Activated T-cell treated with anti-CD3 and anti-CD28 coated beads, Interleukin-2, amount 50 U/mL, for 24 hours (primary cell): ENCODE results near the gene PRXL2A.
"Not testable (repeated sequence)": the region's sequence is repeated elsewhere in the genome, so short reads cannot be mapped to it uniquely, and the experiment has no call there.

ENCODE experiments used
- DNase-seq: peaks from one replicate; pipeline ENCODE4 v3.0.0-alpha.2; 2020
- H3K27ac Mint-ChIP-seq: 2 replicates; pipeline ENCODE4 v1.8.0; 2020; ENCODE audit warnings: mild to moderate bottlenecking, mixed read lengths
- H3K27me3 Mint-ChIP-seq: 2 replicates; pipeline ENCODE4 v1.8.0; 2020; ENCODE audit warnings: mixed read lengths
- H3K36me3 Mint-ChIP-seq: 2 replicates; pipeline ENCODE4 v1.8.0; 2020; ENCODE audit warnings: low read depth, mixed read lengths
- H3K4me1 Mint-ChIP-seq: 2 replicates; pipeline ENCODE4 v1.8.0; 2020; ENCODE audit warnings: low read depth, mixed read lengths
- H3K4me3 Mint-ChIP-seq: 2 replicates; pipeline ENCODE4 v1.8.0; 2020; ENCODE audit warnings: mild to moderate bottlenecking, moderate library complexity, mixed read lengths
- H3K9me3 Mint-ChIP-seq: 2 replicates; pipeline ENCODE4 v1.8.0; 2020; ENCODE audit warnings: mixed read lengths

Gene PRXL2A

DNA sequence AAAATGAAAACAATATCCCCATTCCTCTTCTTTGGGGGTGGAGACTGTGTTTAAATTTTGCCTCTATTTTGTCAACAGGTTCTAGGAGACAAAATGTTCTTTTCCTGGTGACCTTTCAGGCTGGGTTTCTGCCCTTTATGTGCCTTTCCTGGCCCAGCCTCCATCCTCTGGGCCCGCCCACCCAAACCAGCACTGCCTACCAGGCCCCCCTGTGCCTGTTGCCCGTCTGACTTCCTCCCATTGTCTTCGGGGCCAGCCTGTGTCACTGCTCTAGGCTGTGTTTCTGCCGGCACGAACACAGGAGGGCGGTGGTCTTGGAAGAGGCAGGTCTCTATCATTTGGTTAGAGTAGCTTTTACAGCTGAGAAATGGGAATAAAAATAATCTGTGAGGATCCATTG lies 59.7 kb downstream of the PRXL2A start:
- H3K27ac Mint-ChIP-seq, result peak overlapping the region; percentile 95
- H3K4me1 Mint-ChIP-seq, result peaks cover 98% of the 10 kb centered on the region
- no peaks in the 10 kb centered on the region for H3K9me3 Mint-ChIP-seq
- H3K36me3 Mint-ChIP-seq, result peaks cover 53% of the 10 kb centered on the region
- H3K27me3 Mint-ChIP-seq, result no peaks in the 10 kb centered on the region
- DNase-seq, result peak; percentile 69
- H3K4me3 Mint-ChIP-seq, result peak overlapping the region; percentile 55

DNA sequence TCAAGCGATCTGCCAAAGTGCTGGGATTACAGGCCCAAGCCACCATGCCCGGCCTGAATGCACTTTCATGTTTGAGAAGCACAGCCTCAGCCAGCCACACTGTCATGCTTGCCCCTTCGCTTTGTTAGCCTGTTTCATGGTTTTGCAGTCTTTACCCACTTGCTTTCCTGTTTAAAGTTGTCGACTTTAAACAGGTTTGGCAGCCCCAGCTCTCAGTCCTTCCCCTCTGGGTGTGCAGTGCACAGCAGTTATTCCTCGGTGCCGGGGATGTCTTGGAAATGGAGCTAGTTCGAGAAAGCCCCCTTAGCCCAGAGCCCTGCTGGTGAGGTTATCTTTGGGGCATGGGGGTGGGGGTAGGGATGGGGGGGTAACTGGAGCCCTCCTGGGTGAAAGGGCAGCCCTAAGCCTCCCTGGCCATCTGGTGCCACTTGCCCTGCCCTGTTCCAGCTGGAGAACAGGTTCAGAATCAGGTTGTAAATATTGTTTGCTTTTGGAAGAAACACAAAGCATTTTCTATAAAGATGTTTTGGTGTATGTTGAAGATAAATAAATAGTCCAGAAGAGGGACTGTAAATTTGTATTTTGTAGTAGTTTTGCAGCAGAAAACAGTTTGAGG lies 60.6 kb downstream of the PRXL2A start:
- H3K4me3 Mint-ChIP-seq, result peak overlapping the region; percentile 55
- DNase-seq, result no peak
- no peaks in the 10 kb centered on the region for H3K27me3 Mint-ChIP-seq
- H3K4me1 Mint-ChIP-seq, result peaks cover 98% of the 10 kb centered on the region
- peak overlapping the region; percentile 95 for H3K27ac Mint-ChIP-seq
- no peaks in the 10 kb centered on the region for H3K9me3 Mint-ChIP-seq
- peaks cover 56% of the 10 kb centered on the region for H3K36me3 Mint-ChIP-seq

DNA sequence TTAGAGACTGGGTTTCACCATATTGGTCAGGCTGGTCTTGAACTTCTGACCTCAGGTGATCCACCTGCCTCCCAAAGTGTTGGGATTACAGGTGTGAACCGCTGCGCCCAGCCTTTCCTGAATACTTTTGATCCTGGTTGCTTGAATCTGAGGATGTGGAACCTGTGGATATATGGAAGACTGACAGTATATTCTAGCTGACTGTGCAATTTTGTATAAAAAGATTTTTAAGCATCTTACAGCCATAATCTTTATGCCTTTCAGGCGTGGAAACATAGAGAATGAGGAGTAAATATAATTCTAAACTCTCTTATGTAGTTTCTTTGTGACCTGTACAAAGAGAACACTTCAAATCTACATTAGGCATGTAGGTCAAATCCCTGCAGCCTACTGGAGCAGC lies 61.9 kb downstream of the PRXL2A start:
- H3K9me3 Mint-ChIP-seq, result no peaks in the 10 kb centered on the region
- H3K4me3 Mint-ChIP-seq, result peak overlapping the region; percentile 1
- peaks cover 97% of the 10 kb centered on the region for H3K4me1 Mint-ChIP-seq
- peak overlapping the region; percentile 95 for H3K27ac Mint-ChIP-seq
- DNase-seq, result no peak
- H3K36me3 Mint-ChIP-seq, result peaks cover 57% of the 10 kb centered on the region
- no peaks in the 10 kb centered on the region for H3K27me3 Mint-ChIP-seq

DNA sequence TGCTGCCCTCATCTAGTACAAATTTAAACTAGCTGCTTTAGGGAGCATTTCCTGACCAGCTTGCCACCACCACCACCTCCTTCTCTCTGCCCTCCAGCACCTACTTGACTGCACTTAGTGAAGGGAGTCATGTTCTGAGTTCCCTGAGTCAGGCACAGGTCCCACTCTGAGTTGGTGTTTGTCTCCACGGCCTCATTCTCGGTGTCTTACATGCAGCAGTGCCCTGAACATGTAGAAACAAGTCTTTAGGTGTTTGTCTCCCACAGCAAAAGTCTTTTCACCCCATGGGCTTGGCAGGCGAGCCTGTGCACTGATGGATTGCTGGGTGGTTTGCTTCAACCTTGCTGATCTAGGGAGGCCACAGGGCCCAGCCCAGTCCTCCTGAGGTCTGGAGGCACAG lies 62.6 kb downstream of the PRXL2A start:
- Mint-ChIP-seq H3K36me3 (peaks cover 61% of the 10 kb centered on the region), H3K4me1 (peaks cover 96% of the 10 kb centered on the region), H3K9me3 (no peaks in the 10 kb centered on the region), H3K27me3 (no peaks in the 10 kb centered on the region), H3K27ac (peak overlapping the region; percentile 95), H3K4me3 (peak overlapping the region; percentile 50)
- DNase-seq, result peak; percentile 58

DNA sequence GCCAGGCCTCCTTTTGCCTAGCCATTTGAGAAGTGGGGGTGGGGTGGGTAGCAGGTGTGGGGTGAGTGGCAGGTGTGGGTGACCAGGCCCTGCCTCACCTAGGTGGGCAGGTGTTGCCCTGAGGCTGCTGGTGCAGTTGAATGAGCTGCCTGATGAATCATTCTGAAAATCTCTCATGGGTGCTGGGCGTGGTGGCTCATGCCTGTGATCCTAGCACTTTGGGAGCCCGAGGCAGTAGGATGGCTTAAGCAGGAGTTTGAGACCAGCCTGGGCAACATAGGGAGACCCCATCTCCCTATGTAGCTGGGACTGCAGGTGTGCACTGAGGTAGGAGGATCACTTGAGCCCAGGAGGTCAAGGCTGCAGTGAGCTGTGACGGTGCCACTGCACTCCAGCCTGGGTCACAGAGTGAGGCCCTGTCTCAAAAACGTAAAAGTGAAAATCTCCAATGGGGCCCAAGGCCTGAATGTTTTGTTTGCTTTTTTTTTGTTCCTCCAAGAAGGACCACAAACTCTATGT lies 63.4 kb downstream of the PRXL2A start:
- Mint-ChIP-seq H3K9me3 (no peaks in the 10 kb centered on the region), H3K27ac (peak overlapping the region; percentile 95), H3K36me3 (peaks cover 64% of the 10 kb centered on the region), H3K4me3 (peak overlapping the region; percentile 50), H3K4me1 (peaks cover 92% of the 10 kb centered on the region), H3K27me3 (no peaks in the 10 kb centered on the region)
- DNase-seq, result peak; percentile 73

DNA sequence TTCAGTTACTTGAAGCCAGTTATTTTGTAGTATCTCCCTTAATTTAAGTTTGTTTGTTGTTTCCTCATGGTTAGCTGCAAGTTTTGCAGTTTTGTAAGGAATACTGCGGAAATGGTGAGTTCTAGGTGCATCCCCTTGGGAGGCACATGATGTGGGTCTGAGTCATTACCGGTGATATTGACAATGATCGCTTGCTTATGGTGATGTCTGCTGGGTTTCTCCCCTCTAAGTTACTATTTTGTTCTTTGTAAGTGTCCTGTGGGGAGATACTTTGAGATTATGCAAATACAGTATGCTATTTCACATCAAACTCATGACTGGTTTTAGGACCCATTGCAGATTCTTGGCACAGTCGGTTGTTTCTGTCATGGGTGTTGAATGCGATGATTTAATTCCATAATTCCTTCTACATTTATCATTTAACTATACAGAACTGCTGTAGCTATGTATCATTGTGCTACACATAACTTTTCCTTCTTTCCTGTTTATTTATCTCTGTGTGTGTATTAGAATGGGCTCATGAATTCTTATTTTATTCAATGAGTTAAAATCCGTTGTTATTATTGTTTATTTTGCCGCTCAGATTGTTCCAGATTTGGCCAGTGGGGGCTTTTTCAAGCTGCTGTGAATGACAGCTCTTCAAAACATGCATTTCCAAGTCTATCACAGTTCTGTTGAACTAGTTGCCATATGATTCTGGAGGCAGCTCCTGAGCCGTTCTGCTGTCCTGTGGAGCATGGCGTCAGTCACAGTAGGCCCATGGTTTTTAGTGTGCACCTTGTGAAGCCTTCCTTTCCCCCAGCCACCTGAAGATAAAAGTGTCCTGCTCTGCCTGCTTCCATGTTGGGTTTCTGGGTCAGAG lies 64.1 kb downstream of the PRXL2A start:
- peak; percentile 33 for DNase-seq
- H3K4me1 Mint-ChIP-seq, result peaks cover 92% of the 10 kb centered on the region

DNA sequence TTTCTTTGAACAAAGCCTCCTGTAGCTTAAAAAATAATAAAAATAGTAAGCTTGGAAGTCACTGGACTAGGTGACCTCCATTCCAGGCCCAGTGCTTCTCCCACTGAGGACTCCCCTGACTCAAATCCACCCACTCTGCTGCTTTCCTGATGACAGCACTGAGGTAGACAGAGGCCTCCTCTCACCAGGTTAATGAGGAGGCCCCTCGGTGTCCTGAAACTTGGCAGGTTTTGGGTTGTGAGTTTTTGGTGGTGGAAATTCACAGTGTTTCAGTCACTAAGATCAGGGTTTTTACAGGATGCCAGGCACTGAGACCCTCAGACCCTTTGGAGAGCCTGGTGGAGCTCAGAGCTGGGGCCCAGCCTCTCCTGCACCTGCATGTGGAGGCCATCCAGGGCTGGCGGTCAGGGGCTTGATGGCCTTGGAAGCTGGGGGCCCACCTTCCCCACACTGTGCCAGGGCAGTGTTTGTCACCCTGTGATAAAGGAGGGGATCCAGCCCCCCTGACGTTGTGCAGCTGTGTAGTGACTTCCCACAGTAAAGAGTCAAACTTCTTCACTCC lies 64.8 kb downstream of the PRXL2A start:
- H3K9me3 Mint-ChIP-seq, result no peaks in the 10 kb centered on the region
- DNase-seq, result peak; percentile 47
- H3K4me3 Mint-ChIP-seq, result peak overlapping the region; percentile 50
- H3K27ac Mint-ChIP-seq, result peak overlapping the region; percentile 95
- no peaks in the 10 kb centered on the region for H3K27me3 Mint-ChIP-seq
- H3K4me1 Mint-ChIP-seq, result peaks cover 92% of the 10 kb centered on the region
- peaks cover 75% of the 10 kb centered on the region for H3K36me3 Mint-ChIP-seq

More for the DNA sequence above, 64.1 kb downstream of the PRXL2A start:
- peaks cover 71% of the 10 kb centered on the region for H3K36me3 Mint-ChIP-seq
- peak overlapping the region; percentile 95 for H3K27ac Mint-ChIP-seq
- H3K9me3 Mint-ChIP-seq, result no peaks in the 10 kb centered on the region
- no peaks in the 10 kb centered on the region for H3K27me3 Mint-ChIP-seq
- H3K4me3 Mint-ChIP-seq, result peak overlapping the region; percentile 50

DNA sequence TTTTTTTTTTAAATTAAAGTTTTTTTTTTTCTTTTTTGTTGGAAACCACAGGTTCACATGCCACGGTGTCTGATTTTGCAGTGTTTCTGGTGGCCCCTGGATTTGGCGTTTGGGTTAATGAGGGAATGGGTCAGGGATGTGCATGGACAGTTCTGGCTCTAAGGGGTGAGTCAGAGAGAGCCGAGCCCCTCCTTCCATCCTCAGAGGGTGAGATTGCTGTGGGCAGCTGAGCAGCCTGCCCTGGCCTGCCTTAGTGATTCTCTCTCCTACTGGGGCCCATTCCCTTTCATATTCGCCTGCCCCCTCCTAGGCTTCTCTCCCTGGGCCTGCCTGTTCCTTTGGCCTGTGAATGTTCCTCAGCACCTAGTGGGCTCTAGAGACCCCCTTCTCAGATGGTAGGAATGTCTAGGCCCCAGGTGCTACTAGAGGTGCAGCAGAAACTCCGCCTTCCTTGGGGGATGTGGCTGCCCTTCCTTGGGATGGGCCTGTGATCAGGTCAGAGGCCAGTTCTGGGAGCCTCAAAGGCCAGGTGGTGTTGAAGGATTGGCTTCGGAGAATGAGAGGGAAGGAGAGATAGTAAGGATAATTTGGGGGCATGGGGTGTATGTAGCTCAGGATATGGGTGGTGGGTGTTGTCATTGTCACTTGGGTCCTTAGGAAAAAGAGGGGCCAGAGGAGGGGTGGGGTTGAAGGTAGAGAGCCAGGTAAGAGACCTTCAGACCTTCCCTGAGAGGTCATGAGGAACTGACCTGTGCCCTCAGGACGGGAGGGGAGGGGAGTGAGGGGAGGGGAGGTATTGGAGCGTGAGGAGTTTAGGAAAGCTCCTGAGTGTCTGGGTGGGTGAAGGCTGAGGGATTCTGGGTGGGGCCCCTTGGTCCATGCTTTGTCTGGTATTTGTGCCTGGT lies 65.6 kb downstream of the PRXL2A start:
- Mint-ChIP-seq H3K9me3 (no peaks in the 10 kb centered on the region), H3K27ac (peak overlapping the region; percentile 95), H3K4me1 (peaks cover 92% of the 10 kb centered on the region), H3K36me3 (peaks cover 76% of the 10 kb centered on the region), H3K27me3 (no peaks in the 10 kb centered on the region), H3K4me3 (peak overlapping the region; percentile 50)
- peak; percentile 38 for DNase-seq

DNA sequence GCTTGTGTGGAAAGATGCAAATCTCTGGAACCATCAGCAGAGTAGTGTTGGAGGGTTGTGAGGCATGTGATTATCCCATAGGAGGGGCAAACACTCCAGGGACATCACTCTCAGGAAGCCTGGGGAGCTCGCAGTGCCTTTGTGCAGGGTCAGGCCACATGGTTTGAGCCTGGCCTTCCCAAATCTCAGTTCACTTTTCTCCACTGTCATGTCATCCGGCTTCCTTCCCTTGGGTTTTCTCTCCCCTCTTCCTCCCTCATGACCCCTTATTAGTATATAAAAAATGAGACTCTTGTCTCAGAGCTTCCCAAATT lies 66.2 kb downstream of the PRXL2A start:
- Mint-ChIP-seq H3K27ac (peak overlapping the region; percentile 95), H3K9me3 (no peaks in the 10 kb centered on the region), H3K4me1 (peaks cover 86% of the 10 kb centered on the region), H3K27me3 (no peaks in the 10 kb centered on the region), H3K4me3 (peak overlapping the region; percentile 0), H3K36me3 (peaks cover 71% of the 10 kb centered on the region)
- no peak for DNase-seq

DNA sequence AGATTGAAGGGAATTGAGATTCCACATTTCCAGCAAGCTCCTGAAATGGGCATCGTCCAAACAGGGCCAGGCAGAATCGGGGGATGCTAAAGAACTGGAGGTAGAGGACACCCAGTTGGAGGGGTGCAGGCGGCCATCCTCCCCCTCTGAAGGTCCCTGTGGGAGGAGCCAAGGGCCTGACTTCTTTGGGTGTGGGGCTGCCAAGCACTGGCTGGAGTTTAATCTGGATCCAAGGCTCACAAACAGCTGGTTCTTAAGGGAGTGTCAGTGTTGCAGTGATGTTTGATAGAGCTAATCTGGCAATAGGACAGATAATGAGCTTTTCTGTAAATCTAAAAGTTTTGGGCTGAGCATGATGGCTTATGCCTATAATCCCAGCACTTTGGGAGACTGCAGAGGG lies 66.6 kb downstream of the PRXL2A start:
- Mint-ChIP-seq H3K27ac (peak overlapping the region; percentile 95), H3K9me3 (no peaks in the 10 kb centered on the region), H3K4me1 (peaks cover 84% of the 10 kb centered on the region), H3K36me3 (peaks cover 69% of the 10 kb centered on the region), H3K4me3 (peak overlapping the region; percentile 0), H3K27me3 (no peaks in the 10 kb centered on the region)
- peak; percentile 25 for DNase-seq

DNA sequence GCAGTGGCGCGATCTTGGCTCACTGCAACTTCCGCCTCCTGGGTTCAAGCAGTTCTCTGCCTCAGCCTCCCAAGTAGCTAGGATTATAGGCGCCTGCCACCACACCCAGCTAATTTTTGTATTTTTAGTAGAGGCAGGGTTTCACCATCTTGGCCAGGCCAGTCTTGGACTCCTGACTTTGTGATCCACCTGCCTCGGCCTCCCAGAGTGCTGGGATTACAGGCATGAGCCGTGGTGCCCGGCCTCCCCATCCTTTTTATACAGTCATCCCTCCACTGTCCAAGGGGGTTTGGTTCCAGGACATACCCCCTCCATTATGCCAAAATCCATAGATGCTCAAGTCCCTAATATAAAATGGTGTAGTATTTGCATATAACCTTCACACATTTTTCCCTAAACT lies 67.3 kb downstream of the PRXL2A start:
- DNase-seq, result peak; percentile 18
- H3K4me1 Mint-ChIP-seq, result peaks cover 82% of the 10 kb centered on the region
- H3K27me3 Mint-ChIP-seq, H3K4me3 Mint-ChIP-seq, H3K9me3 Mint-ChIP-seq: not testable (repeated sequence)
- peaks cover 68% of the 10 kb centered on the region for H3K36me3 Mint-ChIP-seq
- H3K27ac Mint-ChIP-seq, result peak overlapping the region; percentile 72

DNA sequence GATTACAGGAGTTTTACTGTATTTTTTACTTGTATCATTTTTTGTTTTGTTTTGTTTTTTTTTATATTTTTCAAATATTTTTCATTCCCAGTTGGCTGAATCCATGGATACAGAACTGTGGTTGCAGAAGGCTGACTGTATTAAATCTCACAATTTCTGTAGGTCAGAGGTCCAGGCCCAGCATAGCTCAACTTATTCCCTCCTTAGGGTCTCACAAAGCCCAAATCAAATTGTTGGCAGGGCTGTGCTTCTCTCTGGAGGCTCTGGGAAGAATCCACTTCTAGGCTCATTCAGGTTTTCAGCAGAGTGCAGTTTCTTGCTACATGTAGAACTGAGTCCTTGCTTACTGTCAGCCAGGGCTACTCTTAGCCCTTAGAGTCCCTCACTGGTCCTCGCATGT lies 68.3 kb downstream of the PRXL2A start:
- Mint-ChIP-seq H3K27ac (peak overlapping the region; percentile 83), H3K27me3 (no peaks in the 10 kb centered on the region), H3K4me1 (peaks cover 81% of the 10 kb centered on the region), H3K4me3 (no peak overlapping the region), H3K9me3 (no peaks in the 10 kb centered on the region), H3K36me3 (peaks cover 66% of the 10 kb centered on the region)
- DNase-seq, result peak; percentile 23

DNA sequence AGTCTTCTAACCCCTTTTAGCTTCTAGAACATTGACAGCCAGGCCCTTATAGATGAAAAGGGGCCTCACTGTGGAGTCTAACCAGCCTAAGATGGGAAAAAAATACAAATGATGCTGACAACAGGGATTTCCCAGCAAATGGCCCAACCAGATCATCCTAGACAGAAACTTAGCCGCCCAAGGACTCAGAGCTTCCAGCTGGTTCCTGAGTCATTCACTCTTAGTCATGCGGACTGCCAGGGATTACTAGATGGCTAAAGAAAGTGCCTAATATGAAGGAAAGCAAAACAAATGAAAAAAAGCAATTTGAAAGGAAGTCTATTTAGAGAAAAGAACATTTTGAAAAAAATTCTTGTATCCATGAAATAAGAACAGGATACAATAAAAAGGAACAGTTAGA lies 69.5 kb downstream of the PRXL2A start:
- Mint-ChIP-seq H3K27me3 (no peaks in the 10 kb centered on the region), H3K9me3 (no peaks in the 10 kb centered on the region), H3K4me1 (peaks cover 75% of the 10 kb centered on the region), H3K36me3 (peaks cover 64% of the 10 kb centered on the region), H3K4me3 (peak overlapping the region; percentile 4), H3K27ac (peak overlapping the region; percentile 83)
- peak; percentile 26 for DNase-seq

DNA sequence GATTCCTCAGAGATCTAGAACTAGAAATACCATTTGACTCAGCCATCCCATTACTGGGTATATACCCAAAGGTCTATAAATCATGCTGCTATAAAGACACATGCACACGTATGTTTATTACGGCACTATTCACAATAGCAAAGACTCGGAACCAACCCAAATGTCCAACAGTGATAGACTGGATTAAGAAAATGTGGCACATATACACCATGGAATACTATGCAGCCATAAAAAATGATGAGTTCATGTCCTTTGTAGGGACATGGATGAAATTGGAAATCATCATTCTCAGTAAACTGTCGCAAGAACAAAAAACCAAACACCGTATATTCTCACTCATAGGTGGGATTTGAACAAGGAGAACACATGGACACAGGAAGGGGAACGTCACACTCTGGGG lies 72.0 kb downstream of the PRXL2A start:
- H3K36me3 Mint-ChIP-seq, result peaks cover 57% of the 10 kb centered on the region
- H3K4me3 Mint-ChIP-seq, H3K9me3 Mint-ChIP-seq, DNase-seq, H3K27me3 Mint-ChIP-seq: not testable (repeated sequence)
- peak overlapping the region; percentile 80 for H3K27ac Mint-ChIP-seq
- peaks cover 75% of the 10 kb centered on the region for H3K4me1 Mint-ChIP-seq
